HUES6 (cell line): ENCODE results near the gene HERPUD1.
"Not testable (repeated sequence)": the region's sequence is repeated elsewhere in the genome, so short reads cannot be mapped to it uniquely, and the experiment has no call there.

Source experiments
- H3K27ac ChIP-seq: 2 replicates; pipeline ENCODE4 v1.7.0; 2013; ENCODE audit warnings: low read depth, mild to moderate bottlenecking, low read length, inconsistent platforms
- H3K27me3 ChIP-seq: 2 replicates; pipeline ENCODE4 v1.6.1; 2013; ENCODE audit warnings: low read length; ENCODE audit not compliant: control insufficient read depth, insufficient read depth
- H3K36me3 ChIP-seq: 2 replicates; pipeline ENCODE4 v1.6.1; 2013; ENCODE audit warnings: low read length; ENCODE audit not compliant: control insufficient read depth, insufficient read depth
- H3K4me1 ChIP-seq: 2 replicates; pipeline ENCODE4 v1.6.1; 2013; ENCODE audit warnings: low read length; ENCODE audit not compliant: control insufficient read depth, insufficient read depth
- H3K4me3 ChIP-seq: 2 replicates; pipeline ENCODE4 v1.5.1; 2013; ENCODE audit warnings: low read depth, low read length
- H3K9ac ChIP-seq: one replicate; pipeline ENCODE4 v1.6.1; 2013; ENCODE audit warnings: mild to moderate bottlenecking, low read length
- H3K9me3 ChIP-seq: 2 replicates; pipeline ENCODE4 v1.6.1; 2013; ENCODE audit warnings: low read depth, low read length; ENCODE audit not compliant: control insufficient read depth, insufficient read depth

The HERPUD1 gene

GRCh38 chr16:56927471-56927870 is 4.5 kb upstream of the HERPUD1 start:
- peaks cover 14% of the 10 kb centered on the region for H3K4me1 ChIP-seq
- no peak overlapping the region for H3K4me3 ChIP-seq
- H3K27me3 ChIP-seq: no peaks in the 10 kb centered on the region
- H3K9me3 ChIP-seq: no peaks in the 10 kb centered on the region
- no peak overlapping the region for H3K27ac ChIP-seq
- no peak overlapping the region for H3K9ac ChIP-seq
- no peaks in the 10 kb centered on the region for H3K36me3 ChIP-seq

- H3K27me3 ChIP-seq: no peaks in the 10 kb centered on the region
- H3K9me3 ChIP-seq: no peaks in the 10 kb centered on the region
- H3K9ac ChIP-seq: no peak overlapping the region
- H3K4me1 ChIP-seq: peaks cover 17% of the 10 kb centered on the region
- H3K36me3 ChIP-seq: no peaks in the 10 kb centered on the region
- H3K27ac ChIP-seq: no peak overlapping the region
- no peak overlapping the region for H3K4me3 ChIP-seq
These were observed 2.3 kb upstream of the HERPUD1 start for GRCh38 chr16:56929639-56930038.

- H3K4me1 ChIP-seq: peaks cover 17% of the 10 kb centered on the region
- H3K4me3 ChIP-seq: no peak overlapping the region
- H3K9ac ChIP-seq: no peak overlapping the region
These were observed 1.3 kb upstream of the HERPUD1 start for GRCh38 chr16:56930486-56931270.

GRCh38 chr16:56931271-56931891 is 561 bp upstream of the HERPUD1 start:
- Histone ChIP-seq H3K27me3 (no peaks in the 10 kb centered on the region), H3K9ac (peak overlapping the region; percentile 90), H3K4me1 (peaks cover 17% of the 10 kb centered on the region), H3K36me3 (peaks cover 15% of the 10 kb centered on the region), H3K4me3 (peak overlapping the region; percentile 97), H3K9me3 (no peaks in the 10 kb centered on the region), H3K27ac (peak overlapping the region; percentile 94)

More at GRCh38 chr16:56930486-56931270, 1.3 kb upstream of the HERPUD1 start:
- no peaks in the 10 kb centered on the region for H3K9me3 ChIP-seq
- H3K27ac ChIP-seq: no peak overlapping the region
- no peaks in the 10 kb centered on the region for H3K27me3 ChIP-seq
- H3K36me3 ChIP-seq: peaks cover 8% of the 10 kb centered on the region

GRCh38 chr16:56932721-56933619 is 1.0 kb downstream of the HERPUD1 start:
- Histone ChIP-seq H3K36me3 (peaks cover 31% of the 10 kb centered on the region), H3K9me3 (no peaks in the 10 kb centered on the region), H3K27me3 (no peaks in the 10 kb centered on the region), H3K27ac (peak overlapping the region; percentile 94), H3K9ac (peak overlapping the region; percentile 97), H3K4me1 (peaks cover 17% of the 10 kb centered on the region), H3K4me3 (peak overlapping the region; percentile 97)

GRCh38 chr16:56933828-56934598 is 2.1 kb downstream of the HERPUD1 start:
- H3K9ac ChIP-seq: no peak overlapping the region
- no peaks in the 10 kb centered on the region for H3K9me3 ChIP-seq
- peaks cover 42% of the 10 kb centered on the region for H3K36me3 ChIP-seq
- H3K27me3 ChIP-seq: no peaks in the 10 kb centered on the region
- H3K4me3 ChIP-seq: peak overlapping the region; percentile 97
- H3K4me1 ChIP-seq: peaks cover 17% of the 10 kb centered on the region
- H3K27ac ChIP-seq: no peak overlapping the region

- H3K36me3 ChIP-seq: peaks cover 48% of the 10 kb centered on the region
- H3K4me1 ChIP-seq: peaks cover 17% of the 10 kb centered on the region
- H3K9ac ChIP-seq, H3K27ac ChIP-seq, H3K9me3 ChIP-seq, H3K27me3 ChIP-seq: not testable (repeated sequence)
- peak overlapping the region; percentile 97; the same call in 1 of the 2 replicates for H3K4me3 ChIP-seq
These were observed 2.7 kb downstream of the HERPUD1 start for GRCh38 chr16:56934599-56935145.

- Histone ChIP-seq H3K27ac (no peak overlapping the region), H3K36me3 (peaks cover 54% of the 10 kb centered on the region), H3K9ac (no peak overlapping the region), H3K4me3 (no peak overlapping the region), H3K4me1 (peaks cover 17% of the 10 kb centered on the region), H3K27me3 (no peaks in the 10 kb centered on the region), H3K9me3 (no peaks in the 10 kb centered on the region)
These were observed 3.3 kb downstream of the HERPUD1 start for GRCh38 chr16:56935201-56935600.

GRCh38 chr16:56936491-56936890 is 4.5 kb downstream of the HERPUD1 start:
- H3K9ac ChIP-seq: no peak overlapping the region
- no peak overlapping the region for H3K27ac ChIP-seq

GRCh38 chr16:56936950-56937349 is 5.0 kb downstream of the HERPUD1 start:
- H3K9me3 ChIP-seq: no peaks in the 10 kb centered on the region
- no peak overlapping the region for H3K9ac ChIP-seq
- no peak overlapping the region for H3K27ac ChIP-seq
- no peak overlapping the region for H3K4me3 ChIP-seq
- no peaks in the 10 kb centered on the region for H3K27me3 ChIP-seq
- 0 out of 2 replicates have a peak, but pooled peaks cover 3% of the 10 kb centered on the region for H3K4me1 ChIP-seq
- H3K36me3 ChIP-seq: peaks cover 71% of the 10 kb centered on the region

More at GRCh38 chr16:56936491-56936890, 4.5 kb downstream of the HERPUD1 start:
- Histone ChIP-seq H3K27me3 (no peaks in the 10 kb centered on the region), H3K4me3 (no peak overlapping the region), H3K4me1 (peaks cover 5% of the 10 kb centered on the region), H3K9me3 (no peaks in the 10 kb centered on the region), H3K36me3 (peaks cover 66% of the 10 kb centered on the region)
